Measurements from ENCODE around the gene SPEM3.
"Not testable (repeated sequence)": the region's sequence is repeated elsewhere in the genome, so short reads cannot be mapped to it uniquely, and the experiment has no call there.

SPEM3 gene

GRCh38 chr17:7477392-7478275, 49.0 kb downstream of the SPEM3 start:
- no peak for TF ChIP-seq CTCF (IDR thresholded peaks at IDR 0.05; ENCODE audit: control insufficient read depth, extremely low read depth, insufficient read depth)
- DNase-seq (ENCODE audit: low read depth), result no peak
- no peak overlapping the region for H3K4me3 ChIP-seq (ENCODE audit: low read depth, low read length)

- DNase-seq (ENCODE audit: low read depth), result no peak
- H3K4me3 ChIP-seq (ENCODE audit: low read depth, low read length), result peak overlapping the region; percentile 60
- TF ChIP-seq CTCF (IDR thresholded peaks at IDR 0.05; ENCODE audit: control insufficient read depth, extremely low read depth, insufficient read depth), result no peak
These were observed 49.9 kb downstream of the SPEM3 start for GRCh38 chr17:7478276-7479212.

- TF ChIP-seq CTCF (IDR thresholded peaks at IDR 0.05; ENCODE audit: control insufficient read depth, extremely low read depth, insufficient read depth), result no peak
- peak within 1 kb of the TSS; percentile 60 for H3K4me3 ChIP-seq (ENCODE audit: low read depth, low read length)
- DNase-seq (ENCODE audit: low read depth), result no peak
These were observed 50.8 kb downstream of the SPEM3 start, which contains the start of gene ZBTB4 for GRCh38 chr17:7479213-7480088. ZBTB4 (minus strand) TSS chr17:7479631; CDS start chr17:7466801, 12,830 bp downstream.

- peak overlapping the region; percentile 58 for H3K4me3 ChIP-seq (ENCODE audit: low read depth, low read length)
- TF ChIP-seq CTCF (IDR thresholded peaks at IDR 0.05; ENCODE audit: control insufficient read depth, extremely low read depth, insufficient read depth), result no peak
- no peak for DNase-seq (ENCODE audit: low read depth)
These were observed 51.4 kb downstream of the SPEM3 start for GRCh38 chr17:7480089-7480384.

- DNase-seq (ENCODE audit: low read depth); H3K4me3 ChIP-seq (ENCODE audit: low read depth, low read length): not testable (repeated sequence)
These were observed 52.6 kb downstream of the SPEM3 start, which contains the start of gene SLC35G6 for GRCh38 chr17:7481275-7481674. SLC35G6 (plus strand) TSS chr17:7481446; CDS start chr17:7481517, 71 bp downstream.

- DNase-seq (ENCODE audit: low read depth); H3K4me3 ChIP-seq (ENCODE audit: low read depth, low read length): not testable (repeated sequence)
These were observed 53.4 kb downstream of the SPEM3 start for GRCh38 chr17:7481842-7482741.

All from LNCaP clone FGC (cell line).